ENCODE results near the gene PRKX.
"Not testable (repeated sequence)": the region's sequence is repeated elsewhere in the genome, so short reads cannot be mapped to it uniquely, and the experiment has no call there.

The PRKX gene

GRCh38 chrX:3648084-3648483, 65.4 kb downstream of the PRKX start:
- DNase-seq, result no peak

GRCh38 chrX:3639858-3640631, 73.4 kb downstream of the PRKX start:
- not testable (repeated sequence) for DNase-seq

- DNase-seq, result no peak
These were observed 74.2 kb downstream of the PRKX start for GRCh38 chrX:3639236-3639635.

GRCh38 chrX:3638280-3638873, 75.1 kb downstream of the PRKX start:
- DNase-seq, result no peak

- no peak for DNase-seq
These were observed 76.6 kb downstream of the PRKX start for GRCh38 chrX:3636803-3637202.

- no peak for DNase-seq
These were observed 82.3 kb downstream of the PRKX start for GRCh38 chrX:3631196-3631595.

GRCh38 chrX:3627594-3627993, 85.9 kb downstream of the PRKX start:
- DNase-seq, result no peak

- DNase-seq, result no peak
These were observed 92.0 kb downstream of the PRKX start for GRCh38 chrX:3621414-3621813.

- DNase-seq, result not testable (repeated sequence)
These were observed 101.7 kb downstream of the PRKX start for GRCh38 chrX:3611744-3612143.

GRCh38 chrX:3609810-3610209, 103.6 kb downstream of the PRKX start:
- DNase-seq, result no peak

- DNase-seq, result no peak
These were observed 110.3 kb downstream of the PRKX start for GRCh38 chrX:3603026-3603661.

GRCh38 chrX:3599802-3600430, 113.5 kb downstream of the PRKX start:
- no peak for DNase-seq

GRCh38 chrX:3598709-3599108, 114.7 kb downstream of the PRKX start:
- DNase-seq, result no peak

GRCh38 chrX:3598046-3598605, 115.3 kb downstream of the PRKX start:
- DNase-seq, result no peak

GRCh38 chrX:3592184-3592583, 121.3 kb downstream of the PRKX start:
- DNase-seq, result no peak

- DNase-seq, result no peak
These were observed 124.0 kb downstream of the PRKX start for GRCh38 chrX:3589474-3589873.

GRCh38 chrX:3585719-3586118, 127.7 kb downstream of the PRKX start:
- DNase-seq, result no peak

- no peak for DNase-seq
These were observed 128.9 kb downstream of the PRKX start for GRCh38 chrX:3584415-3584996.

GRCh38 chrX:3582451-3582850, 131.0 kb downstream of the PRKX start:
- DNase-seq, result no peak

- no peak for DNase-seq
These were observed 131.8 kb downstream of the PRKX start for GRCh38 chrX:3581609-3582108.

- DNase-seq, result no peak
These were observed 135.9 kb downstream of the PRKX start for GRCh38 chrX:3577551-3577950.

GRCh38 chrX:3576886-3577501, 136.5 kb downstream of the PRKX start:
- no peak for DNase-seq
